Raji (cell line): ENCODE measurements around the gene ZNF280B.

Experiments used
- POLR2A ChIP-seq: IDR thresholded peaks from 2 replicates; pipeline ENCODE4 v1.6.1; 2011; ENCODE audit warnings: low read depth, low read length, control low read depth; ENCODE audit not compliant: insufficient read depth

The ZNF280B gene

DNA sequence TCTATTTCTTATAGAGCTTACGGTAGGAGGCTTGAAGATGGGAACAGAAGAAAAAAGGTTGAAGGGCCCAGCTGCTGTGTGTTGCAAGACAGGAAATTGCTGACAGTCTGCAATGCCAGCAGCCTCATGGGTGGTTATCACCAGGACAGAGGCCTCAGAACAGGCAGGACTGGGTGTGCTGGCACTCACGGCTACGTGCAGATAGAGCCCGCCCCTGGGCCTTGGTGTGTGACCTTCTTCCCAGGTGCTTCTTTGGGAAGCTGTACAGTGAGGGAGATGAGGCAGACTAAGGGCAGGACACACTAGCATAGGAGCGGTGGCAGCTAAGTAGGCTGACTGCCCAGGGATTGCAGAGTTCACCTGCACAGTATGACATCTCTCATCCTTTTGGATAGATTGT lies 37.9 kb upstream of the ZNF280B start:
- TF ChIP-seq POLR2A, result no peak

DNA sequence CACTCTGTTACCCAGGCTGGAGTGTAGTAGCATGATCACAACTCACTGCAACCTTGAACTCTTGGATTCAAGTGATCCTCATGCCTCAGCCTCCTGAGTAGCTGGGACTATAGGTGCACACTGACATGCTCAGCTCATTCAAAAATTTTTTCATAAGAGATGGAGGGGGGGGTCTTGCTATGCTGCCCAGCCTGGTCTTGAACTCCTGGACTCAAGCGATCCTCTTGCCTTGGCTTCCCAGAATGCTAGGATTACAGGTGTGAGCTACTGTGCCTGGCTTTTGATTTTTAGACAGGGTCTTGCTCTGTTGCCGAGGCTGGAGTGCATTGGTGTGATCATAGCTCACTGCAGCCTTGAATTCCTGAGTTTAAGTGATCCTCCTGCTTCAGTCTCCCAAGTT lies 36.5 kb upstream of the ZNF280B start:
- TF ChIP-seq POLR2A, result no peak

DNA sequence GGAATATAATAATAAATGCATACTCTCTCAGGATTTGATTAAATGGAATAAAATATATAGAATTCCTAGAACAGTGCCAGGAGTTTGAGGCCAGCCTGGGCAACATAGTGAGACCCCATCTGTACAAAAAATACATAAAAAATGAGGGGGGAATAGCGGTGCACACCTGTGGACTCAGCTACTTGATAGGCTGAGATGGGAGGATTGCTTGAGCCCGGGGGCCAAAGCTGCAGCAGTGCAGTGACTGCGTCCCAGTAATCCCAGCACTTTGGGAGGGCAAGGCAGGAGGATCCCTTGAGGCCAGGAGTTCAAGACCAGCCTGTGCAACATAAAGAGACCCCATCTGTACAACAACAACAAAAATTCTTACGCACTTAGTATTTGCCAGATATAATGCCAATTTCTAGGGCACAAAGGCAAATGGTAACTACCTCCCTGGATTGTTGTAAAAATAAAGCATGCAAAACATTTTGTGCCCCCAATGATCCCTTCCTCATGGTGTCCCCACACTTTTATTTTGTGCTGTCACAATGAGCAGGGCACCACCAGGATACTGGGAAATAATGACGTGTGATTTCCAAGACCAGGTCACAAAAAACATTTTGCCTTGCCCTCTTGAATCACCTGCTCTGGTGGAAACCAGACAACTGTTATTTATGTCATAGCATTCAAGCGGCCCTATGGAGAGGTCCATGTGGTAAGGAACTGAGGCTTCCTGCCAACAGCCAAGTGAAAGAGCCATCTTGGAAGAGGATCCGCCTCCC lies 29.9 kb upstream of the ZNF280B start:
- no peak for TF ChIP-seq POLR2A

DNA sequence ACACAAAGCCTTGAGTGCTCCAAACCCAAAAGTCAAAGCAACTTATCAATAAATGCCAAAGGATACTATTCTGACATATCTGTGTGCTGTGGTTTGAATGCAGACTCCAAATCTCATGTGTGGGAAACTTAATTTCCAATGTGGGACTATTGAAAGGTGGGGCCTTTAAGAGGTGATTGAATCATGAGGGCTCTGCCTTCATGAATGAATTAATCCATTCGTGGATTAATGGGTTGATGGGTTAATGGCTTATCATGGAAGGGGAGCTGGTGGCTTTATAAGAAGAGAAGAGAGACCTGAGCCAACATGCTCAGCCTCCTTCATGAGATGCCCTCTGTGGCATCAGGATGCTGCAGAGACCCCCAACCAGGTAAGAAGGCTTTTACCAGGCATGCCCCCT lies 28.4 kb upstream of the ZNF280B start:
- TF ChIP-seq POLR2A, result no peak

DNA sequence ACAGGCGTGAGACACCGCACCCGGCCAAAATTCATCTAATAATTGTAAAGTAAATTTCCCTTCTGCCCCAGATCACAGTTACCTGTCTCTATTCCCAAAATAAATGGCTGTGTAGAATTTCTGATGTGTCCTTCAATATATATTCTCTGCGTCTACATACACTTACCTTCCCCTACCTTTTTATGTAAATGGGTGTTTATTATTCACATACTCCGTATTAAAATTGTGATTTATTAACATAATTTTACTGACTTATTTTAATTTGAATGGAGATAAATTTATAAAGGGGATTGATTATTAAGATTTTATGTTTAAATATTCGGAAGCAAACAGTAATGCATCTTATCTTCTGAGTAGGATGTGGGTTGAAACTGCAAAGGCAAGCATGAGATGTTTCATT lies 28.0 kb upstream of the ZNF280B start:
- no peak for TF ChIP-seq POLR2A

DNA sequence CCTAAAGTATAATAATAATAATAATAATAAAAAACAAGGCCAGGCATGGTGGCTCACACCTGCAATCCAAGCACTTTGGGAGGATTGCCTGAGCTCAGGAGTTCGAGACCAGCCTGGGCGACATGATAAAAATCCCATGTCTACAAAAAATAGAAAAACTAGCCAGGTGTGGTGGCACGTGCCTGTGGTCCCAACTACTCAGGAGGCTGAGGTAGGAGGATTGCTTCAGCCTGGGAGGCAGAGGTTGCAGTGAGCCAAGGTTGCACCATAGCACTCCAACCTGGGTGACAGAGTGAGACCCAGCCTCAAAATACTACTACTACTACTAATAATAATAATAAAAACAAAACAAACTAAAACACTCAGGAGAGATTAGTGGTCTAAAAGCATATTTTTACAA lies 27.1 kb upstream of the ZNF280B start:
- TF ChIP-seq POLR2A, result no peak

DNA sequence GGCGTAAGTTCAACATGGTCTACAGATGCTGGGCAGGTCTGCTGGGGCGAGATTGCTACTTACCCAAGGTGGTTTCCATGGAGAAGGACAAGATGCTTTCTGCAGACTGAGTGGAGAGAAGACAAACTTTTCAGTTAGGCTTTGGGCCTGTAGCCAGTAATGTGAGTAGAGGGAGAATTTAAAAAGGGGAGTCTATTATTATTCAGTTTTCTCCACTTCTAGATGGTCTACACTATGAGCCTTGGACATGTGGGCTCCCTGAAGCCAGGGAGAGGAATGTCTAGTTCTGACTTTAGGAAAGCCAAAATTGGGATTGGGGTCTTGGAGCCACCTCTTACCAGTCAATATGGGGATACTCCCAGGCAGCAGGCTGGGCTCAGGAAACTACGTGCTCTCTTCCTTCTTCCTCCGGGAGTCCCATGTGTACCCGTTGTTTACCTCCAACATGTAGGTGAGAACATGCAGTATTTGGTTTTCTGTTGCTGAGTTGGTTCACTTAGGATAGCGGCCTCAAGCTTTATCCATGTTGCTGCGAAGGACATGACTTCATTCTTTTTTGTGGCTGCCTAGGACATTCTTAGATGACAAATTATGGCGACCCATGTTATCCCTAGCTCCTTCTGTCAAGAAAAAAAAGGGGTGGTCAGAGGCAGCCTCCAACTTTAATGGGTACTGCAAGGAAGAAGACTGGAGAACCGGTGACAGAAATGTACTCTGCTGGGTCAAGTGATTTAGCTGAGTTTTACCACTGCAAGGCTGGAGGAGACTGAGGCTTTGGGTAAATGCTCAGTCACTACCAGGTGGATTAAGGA lies 26.3 kb upstream of the ZNF280B start:
- TF ChIP-seq POLR2A, result no peak

DNA sequence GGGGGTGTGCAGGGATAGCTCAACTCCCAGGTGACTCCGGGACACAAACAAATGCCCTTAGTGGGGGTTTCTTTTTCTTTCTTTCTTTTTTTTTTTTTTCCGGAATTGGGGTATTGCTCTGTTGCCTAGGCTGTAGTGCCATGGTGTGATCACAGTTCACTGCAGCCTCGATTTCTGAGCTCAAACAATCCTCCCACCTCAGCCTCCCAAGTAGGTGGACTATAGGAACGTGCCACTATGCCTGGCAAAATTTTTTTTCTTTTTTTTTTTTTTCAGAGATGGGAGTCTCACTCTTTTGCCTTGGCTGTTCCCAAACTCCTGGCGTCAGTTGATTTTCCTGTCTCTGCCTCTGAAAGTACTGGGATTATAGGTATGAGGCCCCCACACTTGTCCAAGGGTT lies 25.3 kb upstream of the ZNF280B start:
- no peak for TF ChIP-seq POLR2A

DNA sequence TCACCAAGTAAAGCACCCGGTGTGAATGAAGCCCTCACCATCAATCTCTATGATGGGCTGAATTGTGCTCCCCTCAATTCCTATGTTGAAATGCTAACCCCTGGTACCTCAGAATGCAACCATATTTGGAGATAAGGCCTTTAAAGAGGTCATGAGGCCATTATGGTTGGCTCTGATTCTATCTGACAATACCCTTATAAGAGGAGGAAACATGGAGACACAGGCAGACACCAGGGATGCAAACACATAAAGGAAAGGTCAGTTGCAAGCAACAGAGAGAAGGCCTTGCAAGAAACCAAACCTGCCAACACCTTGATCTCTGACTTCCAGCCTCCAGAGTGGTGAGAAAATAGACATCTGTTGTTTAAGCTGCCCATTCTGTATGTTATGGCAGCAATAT lies 24.9 kb upstream of the ZNF280B start:
- TF ChIP-seq POLR2A, result no peak

DNA sequence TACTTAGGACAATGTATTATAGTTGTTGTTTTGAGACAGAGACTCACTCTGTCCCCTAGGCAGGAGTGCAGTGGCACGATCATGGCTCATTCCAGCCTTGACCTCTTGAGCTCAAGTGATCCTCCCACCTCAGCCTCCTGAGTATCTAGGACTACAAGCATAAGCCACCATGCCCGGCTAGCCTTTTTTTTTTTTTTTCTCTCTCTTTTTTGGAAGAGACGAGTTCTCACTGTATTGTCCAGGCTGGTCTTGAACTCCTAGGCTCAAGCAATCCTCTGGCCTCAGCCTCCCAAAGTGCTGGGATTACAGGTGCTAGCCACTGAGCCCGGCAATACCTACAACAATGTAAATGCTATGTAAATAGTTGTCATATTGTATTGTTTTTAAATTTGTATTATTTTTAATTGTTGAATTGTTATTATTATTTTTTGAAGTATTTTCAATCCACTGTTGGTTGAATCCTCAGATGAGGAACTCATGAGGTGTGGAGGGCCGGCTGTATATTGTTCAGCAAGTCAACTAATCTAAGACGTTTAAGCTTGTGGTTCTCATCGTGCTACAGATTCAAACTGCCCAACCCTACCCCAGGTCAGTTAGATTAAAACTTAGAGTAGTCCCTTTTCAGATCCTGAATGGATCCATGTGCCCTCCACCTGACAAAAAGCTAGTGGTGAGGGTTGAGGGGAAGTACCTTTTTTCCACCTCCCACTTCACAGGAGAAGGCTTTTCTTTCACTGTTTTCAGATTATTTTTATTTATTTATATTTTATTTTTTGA lies 23.4 kb upstream of the ZNF280B start:
- TF ChIP-seq POLR2A, result no peak

DNA sequence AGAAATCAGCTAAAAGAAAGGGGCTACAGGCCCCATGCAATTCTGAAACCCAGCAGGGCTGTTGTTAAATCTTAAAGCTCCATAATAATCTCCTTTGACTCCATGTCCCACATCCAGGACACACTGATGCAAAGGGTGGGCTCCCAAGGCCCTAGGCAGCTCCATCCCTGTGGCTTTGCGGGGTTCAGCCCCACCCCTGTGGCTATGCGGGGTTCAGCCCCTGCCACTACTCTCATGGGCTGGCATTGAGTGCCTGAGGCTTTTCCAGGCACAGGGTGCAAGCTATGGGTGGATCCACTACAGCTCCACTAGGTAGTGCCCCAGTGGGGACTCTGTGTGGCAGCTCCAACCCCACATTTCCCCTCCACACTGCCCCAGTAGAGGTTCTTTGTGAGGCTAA lies 20.2 kb upstream of the ZNF280B start:
- TF ChIP-seq POLR2A, result no peak

DNA sequence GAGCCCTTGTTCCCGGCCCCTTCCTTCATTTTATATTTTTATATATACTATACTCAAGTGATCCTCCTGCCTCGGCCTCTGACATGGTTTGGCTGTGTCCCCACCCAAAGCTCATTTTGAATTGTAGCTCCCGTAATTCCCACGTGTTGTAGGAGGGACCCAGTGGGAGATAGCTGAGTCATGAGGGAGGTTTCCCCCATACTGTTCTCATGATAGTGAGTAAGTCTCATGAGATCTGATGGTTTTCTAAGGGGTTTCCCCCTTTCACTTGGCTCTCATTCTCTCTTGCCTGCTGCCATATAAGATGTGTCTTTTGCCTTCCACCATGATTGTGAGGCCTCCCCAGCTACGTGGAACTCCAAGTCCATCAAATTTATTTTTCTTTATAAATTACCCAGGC lies 18.8 kb upstream of the ZNF280B start:
- no peak for TF ChIP-seq POLR2A

DNA sequence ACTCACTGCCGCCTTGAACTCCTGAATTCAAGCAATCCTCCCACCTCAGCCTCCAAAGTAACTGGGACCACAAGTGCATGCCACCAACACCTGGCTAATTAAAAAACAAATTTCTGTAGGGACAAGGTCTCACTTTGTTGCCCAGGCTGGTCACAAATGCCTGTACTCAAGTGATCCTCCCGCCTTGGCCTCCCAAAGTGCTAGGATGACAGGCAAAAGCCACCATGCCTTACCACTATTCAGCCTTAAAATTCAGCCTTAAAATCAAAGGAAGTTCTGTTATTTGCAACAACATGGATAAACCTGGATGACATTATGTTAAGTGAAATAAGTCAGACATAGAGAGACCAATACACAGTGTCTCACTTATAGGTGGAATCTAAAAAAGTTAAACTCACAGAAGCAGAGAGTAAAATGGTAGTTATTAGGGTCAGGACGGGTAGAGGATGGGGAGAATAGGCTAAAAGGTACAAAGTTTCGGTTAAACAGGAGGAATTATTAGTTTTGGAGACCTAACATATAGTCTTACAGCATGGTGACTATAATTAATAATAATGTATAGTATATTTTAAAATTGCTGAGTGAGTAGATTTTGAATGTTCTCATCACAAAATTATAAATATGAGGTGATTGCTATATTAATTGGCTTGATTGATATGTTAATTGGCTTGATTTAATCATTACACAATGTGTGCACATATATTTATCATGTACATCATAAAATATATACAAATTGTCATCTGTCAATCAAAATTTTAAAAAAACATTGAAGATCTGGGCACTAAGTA lies 17.8 kb upstream of the ZNF280B start:
- TF ChIP-seq POLR2A, result no peak

DNA sequence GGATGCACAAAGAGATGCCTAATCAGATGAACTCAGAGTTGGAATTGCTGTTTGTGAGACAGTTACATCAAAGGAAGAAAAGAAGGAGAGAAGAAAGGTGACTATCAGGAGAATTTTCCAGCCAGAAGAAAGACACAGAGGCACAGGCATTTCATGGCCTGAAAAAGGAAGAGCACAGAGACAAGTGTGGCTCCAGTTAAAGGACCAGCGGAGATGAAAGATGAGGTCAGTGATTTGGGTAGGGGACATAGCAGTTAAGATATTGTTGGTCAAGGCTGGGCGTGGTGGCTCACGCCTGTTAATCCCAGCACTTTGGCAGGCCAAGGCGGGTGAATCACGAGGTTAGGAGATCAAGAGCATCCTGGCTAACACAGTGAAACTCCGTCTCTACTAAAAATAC lies 15.0 kb upstream of the ZNF280B start:
- TF ChIP-seq POLR2A, result no peak

DNA sequence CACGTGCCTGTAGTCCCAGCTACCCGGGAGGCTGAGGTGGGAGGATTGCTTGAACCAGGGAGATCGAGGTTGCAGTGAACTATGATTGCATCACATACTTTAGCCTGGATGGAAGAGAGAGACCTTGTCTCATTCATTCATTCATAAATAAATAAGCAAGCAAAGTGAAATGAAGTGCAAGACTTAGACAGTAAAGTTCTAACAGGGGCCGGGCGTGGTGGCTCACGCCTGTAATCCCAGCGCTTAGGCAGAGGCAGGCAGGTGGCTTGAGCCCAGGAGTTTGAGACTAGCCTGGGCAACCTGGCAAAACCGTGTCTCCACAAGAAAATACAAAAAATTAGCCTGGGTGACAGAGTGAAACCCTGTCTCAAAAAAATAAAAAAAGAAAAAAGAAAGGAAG lies 13.1 kb upstream of the ZNF280B start:
- TF ChIP-seq POLR2A, result no peak
